Measurements from ENCODE around the gene GBP5.
"Not testable (repeated sequence)": the region's sequence is repeated elsewhere in the genome, so short reads cannot be mapped to it uniquely, and the experiment has no call there.

The GBP5 gene

GRCh38 chr1:89272269-89273041 is at the start of gene GBP5:
Gene GBP5 (minus strand): TSS chr1:89272860. CDS start chr1:89269555, 3,305 bp downstream.
- not testable (repeated sequence) for H3K27me3 Mint-ChIP-seq; H3K9me3 Mint-ChIP-seq (ENCODE audit: low read depth)
- peak within 1 kb of the TSS; percentile 98 for H3K27ac Mint-ChIP-seq
- peak within 1 kb of the TSS; percentile 98 for H3K4me3 Mint-ChIP-seq
- H3K36me3 Mint-ChIP-seq: peaks cover 34% of the 10 kb centered on the region
- H3K4me1 Mint-ChIP-seq (ENCODE audit: low read depth): peaks cover 85% of the 10 kb centered on the region

DNA sequence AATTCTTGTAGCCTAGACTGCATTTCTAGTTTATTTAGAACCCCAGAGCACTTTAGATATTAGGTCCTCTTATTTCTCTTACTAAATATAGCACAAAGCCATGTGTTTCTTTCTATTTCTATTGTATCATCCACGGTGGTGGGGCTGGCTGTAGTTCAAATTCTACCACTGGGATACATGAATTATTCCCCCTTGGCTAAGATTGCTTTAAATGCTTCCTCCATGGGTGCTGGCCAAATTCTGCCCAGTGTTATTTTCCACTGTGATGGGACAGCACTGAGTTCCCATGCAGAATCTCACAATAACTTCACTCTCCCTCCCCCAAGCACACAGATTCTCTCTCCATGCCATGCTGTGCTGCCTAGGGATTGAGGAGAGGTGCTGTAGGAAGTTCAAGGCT is 49.7 kb upstream of the GBP5 start:
- Mint-ChIP-seq H3K4me1 (ENCODE audit: low read depth) (peaks cover 4% of the 10 kb centered on the region), H3K9me3 (ENCODE audit: low read depth) (peaks cover 29% of the 10 kb centered on the region), H3K27ac (no peak overlapping the region), H3K36me3 (peaks cover 21% of the 10 kb centered on the region), H3K27me3 (no peaks in the 10 kb centered on the region), H3K4me3 (no peak overlapping the region)

DNA sequence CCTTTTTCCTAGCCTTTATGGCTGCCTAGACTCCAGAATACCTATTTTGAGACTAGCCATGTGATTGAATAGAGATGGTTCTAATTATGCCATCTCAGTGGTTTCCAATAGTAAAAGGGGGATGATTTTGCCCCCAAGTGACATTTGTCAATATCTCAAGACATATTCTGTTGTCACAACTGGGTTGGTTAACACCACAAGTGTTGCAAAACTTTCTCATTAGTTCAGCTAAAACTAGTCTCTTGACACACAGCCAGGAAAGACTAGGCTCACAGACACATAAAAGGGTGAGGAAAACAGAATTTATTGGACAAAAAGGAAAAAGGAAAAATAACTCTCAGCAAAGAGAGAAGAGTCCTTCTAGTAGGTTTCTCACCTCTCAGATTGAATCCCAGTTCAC is 39.9 kb upstream of the GBP5 start:
- Mint-ChIP-seq H3K4me1 (ENCODE audit: low read depth) (peaks cover 42% of the 10 kb centered on the region), H3K27me3 (no peaks in the 10 kb centered on the region), H3K9me3 (ENCODE audit: low read depth) (peaks cover 15% of the 10 kb centered on the region), H3K36me3 (peaks cover 7% of the 10 kb centered on the region), H3K27ac (no peak overlapping the region), H3K4me3 (no peak overlapping the region)

DNA sequence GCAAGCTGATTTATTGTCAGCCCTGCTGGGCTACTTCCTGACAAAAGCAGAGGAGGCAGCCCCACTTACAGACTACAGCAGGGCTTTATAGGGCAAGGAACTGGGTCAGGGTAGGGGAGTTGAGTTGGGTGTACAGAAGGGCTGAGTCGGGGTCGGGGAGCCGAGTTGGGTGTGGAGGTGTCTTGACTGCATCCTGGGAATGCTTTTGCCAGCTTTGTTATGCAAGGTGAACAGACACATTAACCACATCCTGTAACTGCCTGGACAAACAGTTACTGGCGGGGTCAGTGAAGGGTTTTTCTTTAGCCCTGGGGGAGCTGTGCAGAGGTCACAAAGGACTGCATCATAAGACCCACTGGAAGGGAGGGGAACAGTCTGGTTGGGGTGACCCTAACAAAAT is 39.1 kb upstream of the GBP5 start:
- Mint-ChIP-seq H3K4me3 (no peak overlapping the region), H3K36me3 (peaks cover 7% of the 10 kb centered on the region), H3K9me3 (ENCODE audit: low read depth) (peaks cover 9% of the 10 kb centered on the region), H3K27ac (peak overlapping the region; percentile 94), H3K27me3 (no peaks in the 10 kb centered on the region), H3K4me1 (ENCODE audit: low read depth) (peaks cover 45% of the 10 kb centered on the region)

GRCh38 chr1:89310976-89311375 is 38.3 kb upstream of the GBP5 start:
- Mint-ChIP-seq H3K27me3 (no peaks in the 10 kb centered on the region), H3K4me1 (ENCODE audit: low read depth) (peaks cover 52% of the 10 kb centered on the region)

GRCh38 chr1:89310505-89310904 is 37.8 kb upstream of the GBP5 start:
- Mint-ChIP-seq H3K27ac (peak overlapping the region; percentile 94), H3K27me3 (no peaks in the 10 kb centered on the region), H3K4me1 (ENCODE audit: low read depth) (peaks cover 55% of the 10 kb centered on the region), H3K4me3 (peak overlapping the region; percentile 55), H3K36me3 (peaks cover 7% of the 10 kb centered on the region), H3K9me3 (ENCODE audit: low read depth) (peaks cover 9% of the 10 kb centered on the region)

More at GRCh38 chr1:89310976-89311375, 38.3 kb upstream of the GBP5 start:
- Mint-ChIP-seq H3K36me3 (peaks cover 7% of the 10 kb centered on the region), H3K9me3 (ENCODE audit: low read depth) (peaks cover 9% of the 10 kb centered on the region), H3K4me3 (peak overlapping the region; percentile 55), H3K27ac (peak overlapping the region; percentile 94)

DNA sequence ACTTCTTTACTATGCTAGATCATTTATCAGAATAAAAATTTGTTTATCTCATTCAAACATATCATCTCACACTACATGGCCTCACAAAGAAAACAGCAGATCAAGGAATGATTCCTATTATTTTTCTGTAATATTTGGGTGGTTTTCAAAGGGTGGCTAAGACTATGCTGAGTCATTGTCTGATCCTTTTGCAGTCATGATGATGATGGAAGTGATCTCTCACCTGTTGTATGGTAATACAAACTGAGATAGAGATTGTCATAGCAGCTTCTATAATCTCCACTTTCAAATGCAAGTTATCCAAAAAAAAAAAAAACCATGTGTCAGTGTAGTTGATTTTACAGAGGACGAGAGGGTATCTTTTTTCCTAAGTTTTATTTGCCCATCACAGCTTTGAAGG is 37.2 kb upstream of the GBP5 start:
- H3K27me3 Mint-ChIP-seq: no peaks in the 10 kb centered on the region
- peak overlapping the region; percentile 55 for H3K4me3 Mint-ChIP-seq
- peaks cover 56% of the 10 kb centered on the region for H3K4me1 Mint-ChIP-seq (ENCODE audit: low read depth)
- H3K27ac Mint-ChIP-seq: peak overlapping the region; percentile 94
- peaks cover 9% of the 10 kb centered on the region for H3K9me3 Mint-ChIP-seq (ENCODE audit: low read depth)
- H3K36me3 Mint-ChIP-seq: peaks cover 7% of the 10 kb centered on the region

- Mint-ChIP-seq H3K36me3 (peaks cover 8% of the 10 kb centered on the region), H3K9me3 (ENCODE audit: low read depth) (peaks cover 6% of the 10 kb centered on the region), H3K4me3 (no peak overlapping the region), H3K4me1 (ENCODE audit: low read depth) (peaks cover 45% of the 10 kb centered on the region), H3K27ac (no peak overlapping the region), H3K27me3 (no peaks in the 10 kb centered on the region)
These were observed 33.6 kb upstream of the GBP5 start for GRCh38 chr1:89306273-89306672.

- H3K9me3 Mint-ChIP-seq (ENCODE audit: low read depth): peaks cover 3% of the 10 kb centered on the region
- no peaks in the 10 kb centered on the region for H3K27me3 Mint-ChIP-seq
- H3K36me3 Mint-ChIP-seq: peaks cover 9% of the 10 kb centered on the region
- H3K4me3 Mint-ChIP-seq: no peak overlapping the region
- peaks cover 43% of the 10 kb centered on the region for H3K4me1 Mint-ChIP-seq (ENCODE audit: low read depth)
- no peak overlapping the region for H3K27ac Mint-ChIP-seq
These were observed 32.8 kb upstream of the GBP5 start for GRCh38 chr1:89305493-89305892.

- peaks cover 7% of the 10 kb centered on the region for H3K36me3 Mint-ChIP-seq
- H3K4me3 Mint-ChIP-seq: no peak overlapping the region
- no peak overlapping the region for H3K27ac Mint-ChIP-seq
- peaks cover 3% of the 10 kb centered on the region for H3K9me3 Mint-ChIP-seq (ENCODE audit: low read depth)
- H3K27me3 Mint-ChIP-seq: no peaks in the 10 kb centered on the region
- peaks cover 42% of the 10 kb centered on the region for H3K4me1 Mint-ChIP-seq (ENCODE audit: low read depth)
These were observed 32.0 kb upstream of the GBP5 start for GRCh38 chr1:89304572-89305230.

- Mint-ChIP-seq H3K9me3 (ENCODE audit: low read depth) (peaks cover 3% of the 10 kb centered on the region), H3K4me1 (ENCODE audit: low read depth) (peaks cover 39% of the 10 kb centered on the region), H3K27ac (no peak overlapping the region), H3K36me3 (peaks cover 2% of the 10 kb centered on the region), H3K27me3 (no peaks in the 10 kb centered on the region), H3K4me3 (no peak overlapping the region)
These were observed 30.2 kb upstream of the GBP5 start for GRCh38 chr1:89302697-89303332.

DNA sequence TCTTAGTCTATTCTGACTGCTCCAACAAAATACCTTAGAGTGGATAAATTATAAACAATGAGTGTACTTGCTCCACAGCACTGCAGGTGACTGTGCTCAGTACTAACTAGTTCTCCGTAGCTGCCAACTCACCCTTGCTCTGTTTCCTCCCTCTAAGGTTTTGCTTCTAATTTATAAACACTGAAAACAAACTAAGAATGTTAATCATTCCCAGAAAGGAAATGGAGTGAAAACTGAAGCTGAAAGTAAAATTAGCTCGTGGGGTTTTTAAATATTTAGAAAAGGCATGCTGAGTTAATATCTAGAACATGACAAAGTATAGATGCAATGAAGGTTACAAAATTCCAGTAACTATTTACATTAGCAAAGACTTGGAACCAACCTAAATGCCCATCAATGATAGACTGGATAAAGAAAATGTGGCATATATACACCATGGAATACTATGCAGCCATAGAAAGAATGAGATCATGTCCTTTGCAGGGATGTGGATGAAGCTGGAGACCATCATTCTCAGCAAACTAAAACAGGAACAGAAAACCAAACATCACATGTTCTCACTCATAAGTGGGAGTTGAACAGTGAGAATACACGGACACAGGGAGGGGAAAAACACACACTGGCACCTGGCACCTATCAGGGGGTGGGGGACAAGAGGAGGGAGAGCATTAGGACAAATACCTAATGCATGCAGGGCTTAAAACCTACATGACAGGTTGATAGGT is 27.2 kb upstream of the GBP5 start:
- peak overlapping the region; percentile 92 for H3K27ac Mint-ChIP-seq
- peaks cover 40% of the 10 kb centered on the region for H3K4me1 Mint-ChIP-seq (ENCODE audit: low read depth)
- not testable (repeated sequence) for H3K36me3 Mint-ChIP-seq

GRCh38 chr1:89298461-89298860 is 25.8 kb upstream of the GBP5 start:
- Mint-ChIP-seq H3K4me1 (ENCODE audit: low read depth) (peaks cover 51% of the 10 kb centered on the region), H3K9me3 (ENCODE audit: low read depth) (peaks cover 3% of the 10 kb centered on the region), H3K36me3 (peaks cover 13% of the 10 kb centered on the region), H3K4me3 (no peak overlapping the region), H3K27ac (no peak overlapping the region), H3K27me3 (no peaks in the 10 kb centered on the region)

More for the DNA sequence above, 27.2 kb upstream of the GBP5 start:
- peak overlapping the region; percentile 35 for H3K4me3 Mint-ChIP-seq
- not testable (repeated sequence) for H3K9me3 Mint-ChIP-seq (ENCODE audit: low read depth); H3K27me3 Mint-ChIP-seq

DNA sequence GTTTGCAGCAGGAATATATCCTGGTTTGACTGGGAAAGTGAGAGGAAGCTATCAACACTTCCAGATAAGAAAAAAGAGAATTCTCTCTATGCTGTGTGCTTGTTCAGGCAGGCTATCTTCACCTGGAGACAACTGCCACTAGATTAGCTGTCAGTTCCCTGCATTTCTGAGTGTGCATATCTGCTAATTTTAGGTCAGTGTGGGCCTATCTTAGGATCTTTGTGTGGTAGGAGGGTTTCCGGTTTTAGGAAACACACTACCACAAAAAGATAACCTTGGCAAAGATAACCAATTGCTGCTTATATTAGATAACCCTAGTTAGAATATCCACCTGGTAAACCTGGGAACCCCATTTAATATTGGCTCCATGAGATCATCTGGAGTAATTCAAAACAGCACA is 22.5 kb upstream of the GBP5 start:
- Mint-ChIP-seq H3K4me3 (peak overlapping the region; percentile 52), H3K27me3 (no peaks in the 10 kb centered on the region), H3K27ac (no peak overlapping the region), H3K9me3 (ENCODE audit: low read depth) (peaks cover 6% of the 10 kb centered on the region), H3K4me1 (ENCODE audit: low read depth) (peaks cover 48% of the 10 kb centered on the region), H3K36me3 (peaks cover 23% of the 10 kb centered on the region)

DNA sequence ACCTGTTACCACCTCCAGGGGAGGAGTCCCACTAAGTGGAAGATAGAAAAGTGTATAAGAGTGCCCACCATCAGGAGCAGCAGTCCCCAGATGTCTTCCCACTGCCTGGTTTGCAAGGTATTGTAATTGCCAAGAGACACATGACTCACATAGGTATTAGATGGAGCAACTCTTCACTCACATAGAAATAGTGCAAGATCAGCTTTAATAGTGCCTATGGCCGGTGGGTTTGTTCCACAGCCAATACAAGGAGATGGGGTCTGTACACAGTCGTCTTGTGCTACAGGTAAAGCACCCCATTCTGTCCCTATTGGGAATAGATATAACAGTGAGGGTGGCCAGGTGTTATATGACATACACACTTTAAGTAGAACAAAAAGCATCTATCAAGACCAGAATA is 18.6 kb upstream of the GBP5 start:
- Mint-ChIP-seq H3K4me3 (no peak overlapping the region), H3K27me3 (no peaks in the 10 kb centered on the region), H3K4me1 (ENCODE audit: low read depth) (peaks cover 66% of the 10 kb centered on the region), H3K27ac (no peak overlapping the region), H3K9me3 (ENCODE audit: low read depth) (peaks cover 6% of the 10 kb centered on the region), H3K36me3 (peaks cover 26% of the 10 kb centered on the region)

All from activated naive CD8-positive, alpha-beta T cell (primary cell).